SK-N-SH (cell line): ENCODE measurements around the gene ATP1B1. TPM values are rescaled to one million over a fixed set of nuclear protein-coding genes. Genes with fewer than 3 reads are reported as not detected.

Experiments
- CTCF ChIA-PET: fragments of 300-600, 350-600 bp; formaldehyde crosslinking; extraction: SDS; loops from one replicate; lab custom pipeline; 2021; lab: Yijun Ruan, JAX
- POLR2A ChIA-PET: fragments of 350-600 bp; sonication (Branson Sonifier 250); formaldehyde crosslinking; extraction: SDS; loops from one replicate; lab custom pipeline; 2020; ENCODE audit warnings: antibody characterized with exemption, inconsistent platforms; lab: Yijun Ruan, JAX
- DNase-seq: peaks from one replicate; pipeline ENCODE4 v3.0.0; 2012
- H2AFZ ChIP-seq: fragments of 200-600 bp; sonication (generic); 2 replicates; pipeline ENCODE4 v1.8.1; 2016; ENCODE audit warnings: antibody characterized with exemption, mild to moderate bottlenecking, low read depth
- H3F3A ChIP-seq: fragments of 200-600 bp; sonication (generic); replicated peaks from 2 replicates; pipeline ENCODE3; 2016; ENCODE audit warnings: antibody characterized with exemption, mild to moderate bottlenecking; ENCODE audit not compliant: insufficient read depth
- H3K27ac ChIP-seq, 2 experiments: fragments of 200-500 bp in 1 of 2; fragments of 200-600 bp in 1 of 2; sonication (Bioruptor generic) in 1 of 2; sonication (generic), shearing (Covaris generic) in 1 of 2; 2 replicates each; pipeline versions ENCODE4 v1.5.1 to v1.6.1; 2014 to 2016; ENCODE audit warnings: low read depth in 2 of 2, inconsistent platforms in 1 of 2, low read length in 1 of 2, mild to moderate bottlenecking in 1 of 2, mixed read lengths in 1 of 2
- H3K27me3 ChIP-seq: fragments of 200-600 bp; sonication (generic), shearing (Covaris generic); 2 replicates; pipeline ENCODE4 v1.6.1; 2016; ENCODE audit warnings: mixed run types; ENCODE audit not compliant: insufficient read depth
- H3K36me3 ChIP-seq, 2 experiments: fragments of 200-500 bp in 1 of 2; fragments of 200-600 bp in 1 of 2; sonication (Bioruptor generic) in 1 of 2; sonication (generic) in 1 of 2; replicated peaks in 1 of 2; 2 replicates each; pipeline versions ENCODE3 to v1.5.1; 2014 to 2016; ENCODE audit warnings: low read length in 1 of 2, mild to moderate bottlenecking in 1 of 2; ENCODE audit not compliant: insufficient read depth in 2 of 2, control insufficient read depth in 1 of 2
- H3K4me1 ChIP-seq, 2 experiments: fragments of 200-500 bp in 1 of 2; fragments of 200-600 bp in 1 of 2; sonication (Bioruptor generic) in 1 of 2; sonication (generic), shearing (Covaris generic) in 1 of 2; 2 replicates each; pipeline versions ENCODE4 v1.5.1 to v1.6.1; 2014 to 2016; ENCODE audit warnings: low read depth in 1 of 2, low read length in 1 of 2, mixed run types in 1 of 2; ENCODE audit not compliant: insufficient read depth in 2 of 2, control insufficient read depth in 1 of 2
- H3K4me2 ChIP-seq: fragments of 200-600 bp; sonication (generic), shearing (Covaris generic); 2 replicates; pipeline ENCODE4 v1.6.1; 2017; ENCODE audit warnings: mixed run types
- H3K4me3 ChIP-seq, 2 experiments: fragments of 200-500 bp in 1 of 2; fragments of 200-600 bp in 1 of 2; sonication (Bioruptor generic) in 1 of 2; sonication (generic), shearing (Covaris generic) in 1 of 2; 2 replicates each; pipeline versions ENCODE4 v1.5.1 to v1.8.1; 2014 to 2016; ENCODE audit warnings: low read depth in 2 of 2, inconsistent platforms in 1 of 2, low read length in 1 of 2, mild to moderate bottlenecking in 1 of 2, mixed read lengths in 1 of 2, moderate library complexity in 1 of 2
- H3K79me2 ChIP-seq: fragments of 200-600 bp; sonication (generic); 2 replicates; pipeline ENCODE4 v1.8.1; 2017; ENCODE audit warnings: mild to moderate bottlenecking; ENCODE audit not compliant: insufficient read depth
- H3K9ac ChIP-seq: fragments of 200-600 bp; sonication (generic); 2 replicates; pipeline ENCODE4 v1.6.1; 2017; ENCODE audit warnings: mixed run types
- H3K9me2 ChIP-seq: fragments of 200-600 bp; sonication (generic); 2 replicates; pipeline ENCODE4 v1.6.1; 2017; ENCODE audit warnings: mixed run types
- H3K9me3 ChIP-seq: fragments of 200-600 bp; sonication (generic); 2 replicates; pipeline ENCODE4 v1.6.1; 2017; ENCODE audit warnings: mixed run types, mild to moderate bottlenecking, moderate library complexity
- H4K20me1 ChIP-seq: fragments of 200-600 bp; sonication (generic); 2 replicates; pipeline ENCODE4 v1.6.1; 2017; ENCODE audit warnings: mild to moderate bottlenecking, mixed run types; ENCODE audit not compliant: insufficient read depth
- CHD2 ChIP-seq: fragments of 150-350 bp; IDR thresholded peaks from 2 replicates; pipeline ENCODE4 v1.6.1; 2018; ENCODE audit warnings: low read length; ENCODE audit not compliant: partially characterized antibody
- ELF1 ChIP-seq: IDR thresholded peaks from 2 replicates; pipeline ENCODE4 v1.4.0; 2012
- EP300 ChIP-seq, 2 experiments: IDR thresholded peaks; 2 replicates each; pipeline versions ENCODE4 v1.4.0 to v1.6.1; 2012; ENCODE audit warnings: borderline replicate concordance in 1 of 2, low read depth in 1 of 2, low read length in 1 of 2
- EZH2phosphoT487 ChIP-seq: fragments of 200-600 bp; sonication (generic); IDR thresholded peaks from 2 replicates; pipeline ENCODE4 v1.6.1; 2017; ENCODE audit warnings: low read depth, mixed run types, mild to moderate bottlenecking, antibody characterized with exemption, moderate library complexity, borderline replicate concordance
- FOSL2 ChIP-seq: IDR thresholded peaks from 2 replicates; pipeline ENCODE4 v1.4.0; 2012; ENCODE audit warnings: low read depth, mild to moderate bottlenecking, moderate library complexity, borderline replicate concordance
- FOXJ3 ChIP-seq: sonication (generic); formaldehyde crosslinking; IDR thresholded peaks from 2 replicates; pipeline ENCODE4 v1.5.1; 2020; ENCODE audit warnings: mild to moderate bottlenecking, missing genetic modification reagents
- FOXM1 ChIP-seq: IDR thresholded peaks from 2 replicates; pipeline ENCODE4 v1.4.0; 2012; ENCODE audit warnings: low read depth, mild to moderate bottlenecking
- GATA2 ChIP-seq: sonication (generic); formaldehyde crosslinking; IDR thresholded peaks from 2 replicates; pipeline ENCODE4 v1.5.0; 2020; ENCODE audit warnings: mild to moderate bottlenecking, missing genetic modification reagents
- JUND ChIP-seq: IDR thresholded peaks from 2 replicates; pipeline ENCODE4 v1.4.0; 2012
- MAX ChIP-seq: IDR thresholded peaks from 2 replicates; pipeline ENCODE4 v1.4.0; 2012; ENCODE audit warnings: low read depth
- NFIC ChIP-seq: IDR thresholded peaks from 2 replicates; pipeline ENCODE4 v1.4.0; 2012; ENCODE audit warnings: borderline replicate concordance
- NRF1 ChIP-seq: IDR thresholded peaks from 2 replicates; pipeline ENCODE4 v1.6.1; 2012; ENCODE audit warnings: low read depth, mild to moderate bottlenecking, low read length
- POLR2AphosphoS5 ChIP-seq: IDR thresholded peaks from 2 replicates; pipeline ENCODE4 v1.6.1; 2012; ENCODE audit warnings: low read depth, low read length
- RFX5 ChIP-seq: IDR thresholded peaks from 2 replicates; pipeline ENCODE4 v1.6.1; 2012; ENCODE audit warnings: mild to moderate bottlenecking, improper control_type of control experiment, low read length
- RXRA ChIP-seq: IDR thresholded peaks from 2 replicates; pipeline ENCODE4 v1.4.0; 2012; ENCODE audit warnings: low read depth, mild to moderate bottlenecking, borderline replicate concordance
- SIN3A ChIP-seq: IDR thresholded peaks from 2 replicates; pipeline ENCODE4 v1.6.1; 2012; ENCODE audit warnings: low read depth, mild to moderate bottlenecking, low read length, moderate library complexity, borderline replicate concordance
- SMC3 ChIP-seq: IDR thresholded peaks from 2 replicates; pipeline ENCODE4 v1.6.1; 2012; ENCODE audit warnings: low read depth, low read length, improper control_type of control experiment
- TCF12 ChIP-seq: IDR thresholded peaks from 2 replicates; pipeline ENCODE4 v1.4.0; 2012
- TEAD4 ChIP-seq: IDR thresholded peaks from 2 replicates; pipeline ENCODE4 v1.4.0; 2012; ENCODE audit warnings: mild to moderate bottlenecking, borderline replicate concordance; ENCODE audit not compliant: insufficient read depth
- WGBS: methylation state at CpG from one replicate; pipeline ENCODE4 v1.1.6; 2017; ENCODE audit warnings: low lambda C conversion rate; 5-methylcytosine and 5-hydroxymethylcytosine counted together
- polyA plus RNA-seq, 3 experiments: library from polyadenylated mRNA; depleted of rRNA; stranded (reverse); fragments of >200 nt; gene quantifications; 2 replicates each; pipeline ENCODE4 v1.2.3, GENCODE V29; 2012
- TF ChIP-seq, protein P1 (sequence below): fragments of 150-350 bp; IDR thresholded peaks from 2 replicates; pipeline ENCODE4 v1.6.1; 2017; ENCODE audit warnings: antibody characterized with exemption, low read length, low read depth, borderline replicate concordance
- TF ChIP-seq, protein P2 (sequence below): fragments of 150-350 bp; IDR thresholded peaks from 2 replicates; pipeline ENCODE4 v1.6.1; 2016; ENCODE audit warnings: mild to moderate bottlenecking, low read depth, low read length
- TF ChIP-seq, protein P3 (sequence below): IDR thresholded peaks from 2 replicates; pipeline ENCODE4; 2012

The ATP1B1 gene
- polyA plus RNA-seq, 1 of the 3 experiments (the other 2 are of a cell fraction), result 49.5 TPM

DNA sequence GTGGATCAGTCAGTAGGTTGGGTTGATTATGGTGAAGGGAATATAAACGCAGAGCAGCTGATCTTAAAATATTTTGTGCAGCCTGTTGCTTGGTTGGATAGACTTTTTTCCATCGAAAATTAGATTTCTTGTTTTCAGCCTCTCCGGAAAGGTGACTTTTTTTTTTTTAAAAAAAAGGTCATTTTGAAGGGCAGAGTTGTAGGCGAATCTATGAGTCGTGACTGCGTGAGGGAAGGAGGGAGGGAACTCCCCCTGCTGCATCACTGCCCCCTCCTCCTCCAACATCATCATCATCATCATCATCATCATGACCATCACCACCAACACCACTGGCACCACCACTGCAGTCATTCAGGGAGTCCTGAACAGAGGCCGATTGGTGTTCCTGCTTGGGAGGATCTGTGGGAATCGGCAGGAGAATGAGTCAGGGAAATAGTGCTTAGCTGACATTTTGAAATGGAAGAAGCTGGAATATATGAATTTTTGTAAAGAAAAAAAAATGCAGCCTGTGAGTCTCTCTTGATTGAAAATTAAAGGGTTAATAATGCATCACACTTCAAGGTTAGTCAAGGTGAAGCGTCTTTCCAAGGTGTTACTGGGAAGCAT, 1.2 kb downstream of the ATP1B1 start:
- H3F3A ChIP-seq, result peaks cover 28% of the 10 kb centered on the region
- DNase-seq, result no peak
- TF ChIP-seq RXRA (no peak), TEAD4 (no peak), SIN3A (no peak)
- TF ChIP-seq, protein P1, sequence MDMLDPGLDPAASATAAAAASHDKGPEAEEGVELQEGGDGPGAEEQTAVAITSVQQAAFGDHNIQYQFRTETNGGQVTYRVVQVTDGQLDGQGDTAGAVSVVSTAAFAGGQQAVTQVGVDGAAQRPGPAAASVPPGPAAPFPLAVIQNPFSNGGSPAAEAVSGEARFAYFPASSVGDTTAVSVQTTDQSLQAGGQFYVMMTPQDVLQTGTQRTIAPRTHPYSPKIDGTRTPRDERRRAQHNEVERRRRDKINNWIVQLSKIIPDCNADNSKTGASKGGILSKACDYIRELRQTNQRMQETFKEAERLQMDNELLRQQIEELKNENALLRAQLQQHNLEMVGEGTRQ, result no peak
- TF ChIP-seq, protein P2, sequence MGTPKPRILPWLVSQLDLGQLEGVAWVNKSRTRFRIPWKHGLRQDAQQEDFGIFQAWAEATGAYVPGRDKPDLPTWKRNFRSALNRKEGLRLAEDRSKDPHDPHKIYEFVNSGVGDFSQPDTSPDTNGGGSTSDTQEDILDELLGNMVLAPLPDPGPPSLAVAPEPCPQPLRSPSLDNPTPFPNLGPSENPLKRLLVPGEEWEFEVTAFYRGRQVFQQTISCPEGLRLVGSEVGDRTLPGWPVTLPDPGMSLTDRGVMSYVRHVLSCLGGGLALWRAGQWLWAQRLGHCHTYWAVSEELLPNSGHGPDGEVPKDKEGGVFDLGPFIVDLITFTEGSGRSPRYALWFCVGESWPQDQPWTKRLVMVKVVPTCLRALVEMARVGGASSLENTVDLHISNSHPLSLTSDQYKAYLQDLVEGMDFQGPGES, result no peak
- ChIA-PET CTCF (interaction anchor here (0.6 to 8.9 kb wide), 7 partner anchors 53 to 501 kb away, joined by 3 to 92 read pairs (median 3); no protein-coding TSS in a partner anchor), POLR2A (interaction anchor here (0.6 to 1.6 kb wide), 4 partner anchors 9 to 417 kb away, joined by 3 to 5 read pairs (median 4); no protein-coding TSS in a partner anchor)
- H3K9me3 ChIP-seq, result no peaks in the 10 kb centered on the region
- H3K4me3 ChIP-seq, result peak overlapping the region; percentile 84 to 85
- peak overlapping the region; percentile 85 for H3K9ac ChIP-seq
- H3K9me2 ChIP-seq, result no peaks in the 10 kb centered on the region
- no peaks in the 10 kb centered on the region for H4K20me1 ChIP-seq
- peaks cover 62% of the 10 kb centered on the region for H3K79me2 ChIP-seq
- peak overlapping the region; percentile 57; the same call in 1 of the 2 replicates for H2AFZ ChIP-seq
- H3K4me2 ChIP-seq, result peak overlapping the region; percentile 81
- peak overlapping the region; percentile 95 to 97 for H3K27ac ChIP-seq
- peaks cover 22 to 65% of the 10 kb centered on the region in 2 experiments for H3K4me1 ChIP-seq
- no peaks in the 10 kb centered on the region for H3K27me3 ChIP-seq
- H3K36me3 ChIP-seq, result peaks cover 15 to 17% of the 10 kb centered on the region in 2 experiments
- 3% methylated on average over 9 of the region's 9 CpGs for WGBS

DNA sequence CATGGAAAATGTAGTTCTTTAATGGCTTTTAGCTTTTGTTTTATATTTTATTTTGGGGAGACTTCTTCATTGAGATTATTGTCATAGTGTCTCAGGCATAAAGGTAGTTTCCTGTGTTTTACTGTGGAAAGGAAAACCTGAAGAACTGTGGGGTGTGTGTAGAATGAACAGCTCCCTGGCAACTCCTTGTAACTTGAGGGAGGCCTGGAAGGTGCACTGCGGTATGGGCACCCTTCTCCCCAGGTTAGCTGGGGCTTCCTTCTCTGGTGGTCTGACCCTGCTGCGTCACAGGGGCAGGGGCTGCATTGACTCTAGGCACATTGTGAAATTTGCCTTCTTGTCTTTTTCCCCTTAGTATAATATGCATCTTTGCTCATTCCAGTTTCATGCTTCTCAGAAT, 1.7 kb downstream of the ATP1B1 start:
- POLR2A ChIA-PET, result interaction anchor here (1.6 kb wide), 1 partner anchor 21 kb away, joined by 4 read pairs; no protein-coding TSS in a partner anchor
- H3K4me1 ChIP-seq, result peaks cover 22 to 61% of the 10 kb centered on the region in 2 experiments
- no peak for DNase-seq
- H3K4me3 ChIP-seq, result peak overlapping the region; percentile 84 to 85
- WGBS, result 7% methylated on average over 2 of the region's 2 CpGs
- no peaks in the 10 kb centered on the region for H3K9me2 ChIP-seq
- H2AFZ ChIP-seq, result no peak overlapping the region
- H3K27me3 ChIP-seq, result no peaks in the 10 kb centered on the region
- H4K20me1 ChIP-seq, result no peaks in the 10 kb centered on the region
- peak overlapping the region; percentile 95 to 97 for H3K27ac ChIP-seq
- TF ChIP-seq TCF12 (no peak), JUND (no peak), EP300 (IDR thresholded peaks at IDR 0.05; ENCODE audit: borderline replicate concordance in 1 of 2, low read depth in 1 of 2, low read length in 1 of 2) (no peak), FOXJ3 (CRISPR knock-in tag) (no peak), NFIC (no peak), NRF1 (no peak), RXRA (no peak), SMC3 (no peak), CHD2 (no peak), MAX (no peak), FOXM1 (no peak), RFX5 (no peak), ELF1 (no peak), FOSL2 (no peak), SIN3A (no peak), GATA2 (CRISPR knock-in tag) (no peak), EZH2phosphoT487 (no peak), POLR2AphosphoS5 (no peak), TEAD4 (no peak)
- TF ChIP-seq, protein P3, sequence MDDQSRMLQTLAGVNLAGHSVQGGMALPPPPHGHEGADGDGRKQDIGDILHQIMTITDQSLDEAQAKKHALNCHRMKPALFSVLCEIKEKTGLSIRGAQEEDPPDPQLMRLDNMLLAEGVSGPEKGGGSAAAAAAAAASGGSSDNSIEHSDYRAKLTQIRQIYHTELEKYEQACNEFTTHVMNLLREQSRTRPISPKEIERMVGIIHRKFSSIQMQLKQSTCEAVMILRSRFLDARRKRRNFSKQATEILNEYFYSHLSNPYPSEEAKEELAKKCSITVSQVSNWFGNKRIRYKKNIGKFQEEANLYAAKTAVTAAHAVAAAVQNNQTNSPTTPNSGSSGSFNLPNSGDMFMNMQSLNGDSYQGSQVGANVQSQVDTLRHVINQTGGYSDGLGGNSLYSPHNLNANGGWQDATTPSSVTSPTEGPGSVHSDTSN, result no peak
- H3K36me3 ChIP-seq, result peaks cover 17 to 22% of the 10 kb centered on the region in 2 experiments
- CTCF ChIA-PET, result interaction anchor here (0.7 to 8.9 kb wide), 7 partner anchors 20 to 502 kb away, joined by 3 to 92 read pairs (median 3); no protein-coding TSS in a partner anchor
- peak overlapping the region; percentile 81 for H3K4me2 ChIP-seq
- H3F3A ChIP-seq, result peaks cover 30% of the 10 kb centered on the region
- peaks cover 65% of the 10 kb centered on the region for H3K79me2 ChIP-seq
- H3K9ac ChIP-seq, result peak overlapping the region; percentile 85
- no peaks in the 10 kb centered on the region for H3K9me3 ChIP-seq
